MM.1S (cell line): Measurements from ENCODE around the gene TRUB2.

Experiments
- DNase-seq: peaks from one replicate; pipeline ENCODE4 v3.0.0-alpha.2; 2015
- H2AFZ ChIP-seq: fragments of 300-600 bp; sonication (generic); 2 replicates; pipeline ENCODE4 v1.6.0; 2016; ENCODE audit warnings: antibody characterized with exemption, low read length
- H3F3A ChIP-seq: fragments of 300-600 bp; sonication (generic); 2 replicates; pipeline ENCODE4 v1.6.1; 2016; ENCODE audit warnings: mild to moderate bottlenecking, antibody characterized with exemption, low read length, moderate library complexity, mixed read lengths; ENCODE audit not compliant: insufficient read depth
- H3K27ac ChIP-seq: fragments of 300-600 bp; sonication (generic); 2 replicates; pipeline ENCODE4 v1.5.1; 2016; ENCODE audit warnings: mild to moderate bottlenecking, low read length
- H3K27me3 ChIP-seq: fragments of 300-600 bp; sonication (generic); replicated peaks from 2 replicates; pipeline ENCODE4 v1.6.0; 2016; ENCODE audit warnings: low read length; ENCODE audit not compliant: insufficient read depth
- H3K36me3 ChIP-seq: fragments of 300-600 bp; sonication (generic); replicated peaks from 2 replicates; pipeline ENCODE4 v1.6.1; 2016; ENCODE audit warnings: mild to moderate bottlenecking, low read length, mixed read lengths; ENCODE audit not compliant: insufficient read depth
- H3K4me1 ChIP-seq: fragments of 300-600 bp; sonication (generic); 2 replicates; pipeline ENCODE4 v1.6.1; 2016; ENCODE audit warnings: low read length, mixed read lengths
- H3K4me2 ChIP-seq: fragments of 300-600 bp; sonication (generic); 2 replicates; pipeline ENCODE4 v1.6.0; 2016; ENCODE audit warnings: low read depth, low read length
- H3K4me3 ChIP-seq: fragments of 300-600 bp; sonication (generic); 2 replicates; pipeline ENCODE4 v1.5.1; 2016; ENCODE audit warnings: low read length, mixed read lengths
- H3K79me2 ChIP-seq: fragments of 300-600 bp; sonication (generic); 2 replicates; pipeline ENCODE4 v1.6.1; 2016; ENCODE audit warnings: mixed run types, low read length, mixed read lengths
- H3K9ac ChIP-seq: fragments of 300-600 bp; sonication (generic); 2 replicates; pipeline ENCODE4 v1.6.1; 2016; ENCODE audit warnings: low read length, mixed read lengths
- H3K9me2 ChIP-seq: fragments of 300-600 bp; sonication (generic); replicated peaks from 2 replicates; pipeline ENCODE4 v1.6.1; 2016; ENCODE audit warnings: mild to moderate bottlenecking, low read length, mixed read lengths; ENCODE audit not compliant: insufficient read depth
- H3K9me3 ChIP-seq: fragments of 300-600 bp; sonication (generic); replicated peaks from 2 replicates; pipeline ENCODE4 v1.6.1; 2016; ENCODE audit warnings: mild to moderate bottlenecking, low read length, mixed read lengths; ENCODE audit not compliant: insufficient read depth
- H4K20me1 ChIP-seq: fragments of 300-600 bp; sonication (generic); 2 replicates; pipeline ENCODE4 v1.6.1; 2016; ENCODE audit warnings: mild to moderate bottlenecking, low read length, moderate library complexity, mixed read lengths; ENCODE audit not compliant: insufficient read depth
- CTCF ChIP-seq: fragments of 300-600 bp; sonication (generic); IDR thresholded peaks from 2 replicates; pipeline ENCODE4 v1.5.1; 2016; ENCODE audit warnings: antibody characterized with exemption, low read length, mixed read lengths
- EZH2 ChIP-seq: fragments of 300-600 bp; sonication (generic); optimal IDR thresholded peaks from 2 replicates; pipeline ENCODE3; 2017; ENCODE audit warnings: low read depth, mild to moderate bottlenecking, antibody characterized with exemption, low read length, mixed read lengths
- EZH2phosphoT487 ChIP-seq: fragments of 300-600 bp; sonication (generic); IDR thresholded peaks from 2 replicates; pipeline ENCODE4 v1.6.1; 2018; ENCODE audit warnings: antibody characterized with exemption, low read length

TRUB2 gene

DNA sequence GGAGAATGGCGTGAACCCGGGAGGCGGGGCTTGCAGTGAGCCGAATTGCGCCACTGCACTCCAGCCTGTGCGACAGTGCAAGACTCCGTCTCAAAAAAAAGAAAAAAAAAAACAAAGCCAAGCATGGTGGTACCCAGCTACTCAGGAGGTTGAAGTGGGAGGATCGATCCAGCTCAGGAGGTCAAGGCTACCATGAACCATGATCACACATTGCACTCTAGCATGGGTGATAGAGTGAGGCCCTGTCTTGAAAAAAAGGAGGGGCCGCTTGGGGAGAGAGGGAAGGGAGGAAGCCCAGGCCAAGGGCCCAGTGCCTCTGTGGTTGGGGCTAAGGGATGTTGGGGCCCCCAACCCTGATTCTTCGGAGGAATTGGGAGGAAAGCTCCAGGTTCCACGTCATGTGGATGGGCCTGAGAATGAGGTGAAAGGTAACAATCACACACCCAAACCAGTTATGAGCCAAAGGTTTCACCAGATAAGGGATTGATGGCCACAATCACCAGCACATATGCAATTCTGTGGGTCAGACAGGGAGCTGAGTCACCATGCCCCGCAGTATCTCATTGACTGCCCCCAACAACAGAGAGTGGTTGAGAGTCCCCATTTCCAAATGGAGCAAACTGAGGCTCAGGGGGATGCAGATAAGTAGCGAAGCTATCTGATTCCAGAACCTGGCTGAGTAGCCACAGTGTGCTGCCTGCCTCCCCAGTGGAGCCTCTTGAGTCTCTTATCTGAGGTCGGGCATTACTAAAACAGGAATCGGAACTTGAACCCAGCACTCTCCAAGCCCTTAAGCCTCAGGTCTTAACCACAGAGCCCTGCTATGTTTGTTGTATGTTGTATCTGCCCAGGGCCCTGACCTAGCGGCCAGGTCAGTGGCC lies 25.7 kb downstream of the TRUB2 start:
- Histone ChIP-seq H3K79me2 (no peaks in the 10 kb centered on the region), H3K4me1 (0 out of 2 replicates have a peak, but pooled peaks cover 6% of the 10 kb centered on the region), H3F3A (no peaks in the 10 kb centered on the region), H3K9me3 (no peaks in the 10 kb centered on the region), H3K27ac (no peak overlapping the region), H3K4me3 (no peak overlapping the region), H3K27me3 (no peaks in the 10 kb centered on the region), H3K9me2 (no peaks in the 10 kb centered on the region), H3K9ac (no peak overlapping the region), H4K20me1 (no peaks in the 10 kb centered on the region), H3K4me2 (no peak overlapping the region), H3K36me3 (no peaks in the 10 kb centered on the region), H2AFZ (no peak overlapping the region)
- no peak for TF ChIP-seq EZH2phosphoT487
- DNase-seq: no peak

DNA sequence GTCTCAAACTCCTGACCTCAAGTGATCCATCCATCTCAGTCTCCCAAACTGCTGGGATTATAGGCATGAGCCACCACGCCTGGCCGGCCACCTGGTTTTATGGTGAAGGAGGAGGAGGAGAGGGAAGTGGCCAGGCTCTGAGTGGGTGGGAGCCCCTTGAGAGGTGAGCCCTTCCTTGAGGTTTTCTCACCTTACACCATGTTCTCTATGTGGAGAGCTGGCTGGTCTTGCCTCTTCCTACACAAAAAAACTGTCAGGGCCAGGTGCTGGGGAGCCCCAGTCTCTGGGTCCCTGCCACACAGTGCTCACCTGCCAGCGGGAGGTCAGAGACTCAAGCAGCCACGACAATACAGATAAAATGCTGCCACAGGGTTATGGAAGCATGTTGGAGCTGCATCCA lies 28.1 kb downstream of the TRUB2 start:
- no peak overlapping the region for H3K9ac ChIP-seq
- no peaks in the 10 kb centered on the region for H3K27me3 ChIP-seq
- no peak overlapping the region for H2AFZ ChIP-seq
- no peak overlapping the region for H3K4me2 ChIP-seq
- TF ChIP-seq EZH2 (no peak), EZH2phosphoT487 (no peak), CTCF (no peak)
- H3K9me2 ChIP-seq: no peaks in the 10 kb centered on the region
- no peak for DNase-seq
- H3K4me3 ChIP-seq: no peak overlapping the region
- no peaks in the 10 kb centered on the region for H3F3A ChIP-seq
- H3K36me3 ChIP-seq: no peaks in the 10 kb centered on the region
- no peaks in the 10 kb centered on the region for H4K20me1 ChIP-seq
- H3K4me1 ChIP-seq: 0 out of 2 replicates have a peak, but pooled peaks cover 6% of the 10 kb centered on the region
- no peaks in the 10 kb centered on the region for H3K79me2 ChIP-seq
- no peaks in the 10 kb centered on the region for H3K9me3 ChIP-seq
- no peak overlapping the region for H3K27ac ChIP-seq

- no peaks in the 10 kb centered on the region for H3F3A ChIP-seq
- no peak overlapping the region for H2AFZ ChIP-seq
- no peak for DNase-seq
- no peak overlapping the region for H3K27ac ChIP-seq
- no peaks in the 10 kb centered on the region for H3K79me2 ChIP-seq
- H3K36me3 ChIP-seq: no peaks in the 10 kb centered on the region
- H3K4me3 ChIP-seq: no peak overlapping the region
- TF ChIP-seq EZH2phosphoT487 (no peak), EZH2 (no peak), CTCF (no peak)
- 0 out of 2 replicates have a peak, but pooled peaks cover 6% of the 10 kb centered on the region for H3K4me1 ChIP-seq
- H3K27me3 ChIP-seq: no peaks in the 10 kb centered on the region
- no peaks in the 10 kb centered on the region for H3K9me3 ChIP-seq
- no peak overlapping the region for H3K4me2 ChIP-seq
- H3K9ac ChIP-seq: no peak overlapping the region
- H4K20me1 ChIP-seq: no peaks in the 10 kb centered on the region
- H3K9me2 ChIP-seq: no peaks in the 10 kb centered on the region
Observed at GRCh38 chr9:128293091-128293490, 29.2 kb downstream of the TRUB2 start.

DNA sequence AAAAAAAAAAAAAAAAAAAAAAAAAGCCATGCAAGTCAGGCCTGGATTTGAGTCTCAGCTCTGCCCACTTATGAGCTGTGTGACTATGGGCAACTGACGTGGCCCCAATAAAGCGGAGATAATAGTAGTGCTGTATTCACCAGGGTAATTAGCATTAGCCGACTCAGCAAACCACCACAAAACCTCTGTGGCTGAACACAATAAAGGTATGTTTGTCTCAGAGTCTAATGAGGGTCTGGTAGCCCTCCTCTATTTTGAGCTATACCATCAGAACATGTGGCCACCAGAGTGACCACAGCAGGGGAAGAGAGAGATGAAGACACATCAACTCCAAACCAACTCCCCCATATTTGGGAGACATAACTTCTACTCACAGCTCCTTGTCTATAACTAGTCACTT lies 30.2 kb downstream of the TRUB2 start:
- Histone ChIP-seq H2AFZ (no peak overlapping the region), H3K9me3 (no peaks in the 10 kb centered on the region), H3K27me3 (no peaks in the 10 kb centered on the region), H3F3A (no peaks in the 10 kb centered on the region), H3K4me3 (no peak overlapping the region), H3K4me2 (no peak overlapping the region), H4K20me1 (no peaks in the 10 kb centered on the region), H3K36me3 (no peaks in the 10 kb centered on the region), H3K27ac (no peak overlapping the region), H3K9me2 (no peaks in the 10 kb centered on the region), H3K4me1 (0 out of 2 replicates have a peak, but pooled peaks cover 6% of the 10 kb centered on the region), H3K79me2 (no peaks in the 10 kb centered on the region), H3K9ac (no peak overlapping the region)
- TF ChIP-seq EZH2phosphoT487 (no peak), EZH2 (no peak), CTCF (no peak)
- DNase-seq: no peak
